ENCODE measurements around the gene DEPDC1B. TPM values are rescaled to one million over a fixed set of nuclear protein-coding genes. Genes with fewer than 3 reads are reported as not detected.

DEPDC1B gene
- total RNA-seq, 2 donors from 2014 or later: 0.32 to 1.8 TPM

DNA sequence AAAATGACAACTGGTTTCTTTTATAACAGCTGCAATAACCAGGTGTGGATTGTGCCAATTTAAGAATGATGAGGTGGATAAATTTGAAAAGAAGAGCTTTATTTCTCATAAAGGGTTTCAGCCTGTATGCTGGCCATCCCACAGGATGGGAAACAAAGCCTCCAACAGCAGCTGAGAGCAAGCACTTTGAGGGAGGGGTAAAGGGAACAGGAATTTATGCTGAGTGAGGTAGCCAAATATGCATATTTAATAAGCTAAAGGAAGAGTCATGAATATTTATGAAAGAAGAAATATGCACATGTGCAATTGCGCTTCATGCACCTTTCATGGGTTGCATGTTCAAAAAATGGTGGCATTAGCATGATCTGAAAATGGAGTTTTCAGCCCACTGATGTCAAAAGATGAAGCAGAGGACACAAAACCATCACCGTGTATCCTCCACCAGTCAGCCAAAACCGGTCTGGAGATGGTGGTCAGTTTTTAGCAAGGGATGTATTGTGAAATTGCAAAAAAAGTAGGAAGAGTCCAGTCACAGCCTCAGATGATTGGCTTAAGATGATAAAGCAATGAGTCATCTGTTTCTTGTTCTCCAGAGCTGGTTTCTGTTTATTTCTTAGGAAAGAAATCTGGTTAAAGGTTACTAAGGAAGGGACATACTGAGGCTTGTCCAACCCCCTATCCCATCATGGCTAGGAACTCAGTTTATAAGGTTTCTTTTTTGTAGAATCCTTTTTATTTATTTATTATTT lies 47.9 kb downstream of the DEPDC1B start:
- 95% methylated on average over 3 of the region's 3 CpGs for WGBS
- H3K9me3 ChIP-seq: no peaks in the 10 kb centered on the region
- no peak overlapping the region for H3K27ac ChIP-seq
- TF ChIP-seq POLR2A (IDR thresholded peaks at IDR 0.05) (no peak), POLR2AphosphoS5 (IDR thresholded peaks at IDR 0.05) (no peak)
- TF ChIP-seq, protein P1, sequence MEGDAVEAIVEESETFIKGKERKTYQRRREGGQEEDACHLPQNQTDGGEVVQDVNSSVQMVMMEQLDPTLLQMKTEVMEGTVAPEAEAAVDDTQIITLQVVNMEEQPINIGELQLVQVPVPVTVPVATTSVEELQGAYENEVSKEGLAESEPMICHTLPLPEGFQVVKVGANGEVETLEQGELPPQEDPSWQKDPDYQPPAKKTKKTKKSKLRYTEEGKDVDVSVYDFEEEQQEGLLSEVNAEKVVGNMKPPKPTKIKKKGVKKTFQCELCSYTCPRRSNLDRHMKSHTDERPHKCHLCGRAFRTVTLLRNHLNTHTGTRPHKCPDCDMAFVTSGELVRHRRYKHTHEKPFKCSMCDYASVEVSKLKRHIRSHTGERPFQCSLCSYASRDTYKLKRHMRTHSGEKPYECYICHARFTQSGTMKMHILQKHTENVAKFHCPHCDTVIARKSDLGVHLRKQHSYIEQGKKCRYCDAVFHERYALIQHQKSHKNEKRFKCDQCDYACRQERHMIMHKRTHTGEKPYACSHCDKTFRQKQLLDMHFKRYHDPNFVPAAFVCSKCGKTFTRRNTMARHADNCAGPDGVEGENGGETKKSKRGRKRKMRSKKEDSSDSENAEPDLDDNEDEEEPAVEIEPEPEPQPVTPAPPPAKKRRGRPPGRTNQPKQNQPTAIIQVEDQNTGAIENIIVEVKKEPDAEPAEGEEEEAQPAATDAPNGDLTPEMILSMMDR (IDR thresholded peaks at IDR 0.05): no peak
- no peak overlapping the region for H3K4me3 ChIP-seq
- intact Hi-C loops (cut with DNase I): no loop called here
- no peak for DNase-seq (ENCODE audit: low spot score)
- H3K27me3 ChIP-seq (replicated peaks; ENCODE audit: insufficient read depth): no peaks in the 10 kb centered on the region
- no peaks in the 10 kb centered on the region for H3K4me1 ChIP-seq (replicated peaks)
- H3K36me3 ChIP-seq: no peaks in the 10 kb centered on the region

GRCh38 chr5:60649288-60649917 lies 50.6 kb downstream of the DEPDC1B start:
- intact Hi-C loops (cut with DNase I): loop anchor here (2.0 kb wide), 1 partner anchor 839 kb away; no protein-coding TSS in a partner anchor
- no peaks in the 10 kb centered on the region for H3K9me3 ChIP-seq
- WGBS: 12% methylated on average over 1 of the region's 1 CpG

GRCh38 chr5:60648175-60648574 lies 51.8 kb downstream of the DEPDC1B start:
- no peak for DNase-seq (ENCODE audit: low spot score)
- intact Hi-C loops (cut with DNase I): loop anchor here (2.0 kb wide), 1 partner anchor 837 kb away; no protein-coding TSS in a partner anchor
- Histone ChIP-seq H3K27me3 (replicated peaks; ENCODE audit: insufficient read depth) (no peaks in the 10 kb centered on the region), H3K4me1 (replicated peaks) (no peaks in the 10 kb centered on the region), H3K9me3 (no peaks in the 10 kb centered on the region), H3K27ac (no peak overlapping the region), H3K4me3 (no peak overlapping the region), H3K36me3 (no peaks in the 10 kb centered on the region)
- TF ChIP-seq POLR2AphosphoS5 (IDR thresholded peaks at IDR 0.05): no peak
- TF ChIP-seq, protein P1 (IDR thresholded peaks at IDR 0.05): no peak
- TF ChIP-seq POLR2A (IDR thresholded peaks at IDR 0.05): no peak
- 60% methylated on average over 2 of the region's 2 CpGs for WGBS

More at GRCh38 chr5:60649288-60649917, 50.6 kb downstream of the DEPDC1B start:
- Histone ChIP-seq H3K4me3 (no peak overlapping the region), H3K27me3 (replicated peaks; ENCODE audit: insufficient read depth) (no peaks in the 10 kb centered on the region), H3K27ac (no peak overlapping the region), H3K4me1 (replicated peaks) (no peaks in the 10 kb centered on the region), H3K36me3 (no peaks in the 10 kb centered on the region)
- no peak for TF ChIP-seq POLR2A (IDR thresholded peaks at IDR 0.05)
- TF ChIP-seq, protein P1 (IDR thresholded peaks at IDR 0.05): peak in 3 of 4 experiments; percentile 46 to 64 (median 53)
- no peak for DNase-seq (ENCODE audit: low spot score)

GRCh38 chr5:60640901-60641300 lies 59.1 kb downstream of the DEPDC1B start:
- H3K9me3 ChIP-seq: no peaks in the 10 kb centered on the region
- no peaks in the 10 kb centered on the region for H3K36me3 ChIP-seq
- H3K27me3 ChIP-seq (replicated peaks; ENCODE audit: insufficient read depth): no peaks in the 10 kb centered on the region
- 98% methylated on average over 1 of the region's 1 CpG for WGBS
- TF ChIP-seq, protein P1 (IDR thresholded peaks at IDR 0.05): no peak
- intact Hi-C loops (cut with DNase I): no loop called here
- H3K4me1 ChIP-seq (replicated peaks): no peaks in the 10 kb centered on the region
- no peak for DNase-seq (ENCODE audit: low spot score)
- no peak overlapping the region for H3K27ac ChIP-seq
- no peak overlapping the region for H3K4me3 ChIP-seq
